ES-I3 (cell line): ENCODE measurements around the gene B3GALT6.

Experiments used
- H3K36me3 ChIP-seq: 2 replicates; pipeline ENCODE4 v1.6.1; 2013; ENCODE audit warnings: mild to moderate bottlenecking, low read length, control low read depth, moderate library complexity; ENCODE audit not compliant: insufficient read depth
- H3K4me1 ChIP-seq: 2 replicates; pipeline ENCODE4 v1.6.1; 2013; ENCODE audit warnings: mild to moderate bottlenecking, control low read depth, low read length; ENCODE audit not compliant: insufficient read depth
- H3K9ac ChIP-seq: 2 replicates; pipeline ENCODE4 v1.6.1; 2013; ENCODE audit warnings: low read depth, mild to moderate bottlenecking, low read length, moderate library complexity
- H3K9me3 ChIP-seq: 2 replicates; pipeline ENCODE4 v1.6.1; 2013; ENCODE audit warnings: mild to moderate bottlenecking, low read length, moderate library complexity; ENCODE audit not compliant: control insufficient read depth, insufficient read depth

The B3GALT6 gene

GRCh38 chr1:1218524-1219200 lies 13.4 kb upstream of the B3GALT6 start:
- peaks cover 6% of the 10 kb centered on the region; the same call in 1 of the 2 replicates for H3K36me3 ChIP-seq

GRCh38 chr1:1219341-1219740 lies 12.7 kb upstream of the B3GALT6 start:
- H3K36me3 ChIP-seq = peaks cover 6% of the 10 kb centered on the region; the same call in 1 of the 2 replicates
- H3K4me1 ChIP-seq = no peaks in the 10 kb centered on the region
- H3K9me3 ChIP-seq = no peaks in the 10 kb centered on the region
- no peak overlapping the region for H3K9ac ChIP-seq

More at GRCh38 chr1:1218524-1219200, 13.4 kb upstream of the B3GALT6 start:
- H3K9ac ChIP-seq = no peak overlapping the region
- no peaks in the 10 kb centered on the region for H3K4me1 ChIP-seq
- no peaks in the 10 kb centered on the region for H3K9me3 ChIP-seq

GRCh38 chr1:1220197-1220596 lies 11.8 kb upstream of the B3GALT6 start:
- Histone ChIP-seq H3K36me3 (peaks cover 6% of the 10 kb centered on the region; the same call in 1 of the 2 replicates), H3K9me3 (no peaks in the 10 kb centered on the region), H3K4me1 (no peaks in the 10 kb centered on the region), H3K9ac (no peak overlapping the region)

- H3K4me1 ChIP-seq = no peaks in the 10 kb centered on the region
- H3K9me3 ChIP-seq = no peaks in the 10 kb centered on the region
- peaks cover 6% of the 10 kb centered on the region; the same call in 1 of the 2 replicates for H3K36me3 ChIP-seq
- H3K9ac ChIP-seq = no peak overlapping the region
Measured at GRCh38 chr1:1221887-1222574, 10.0 kb upstream of the B3GALT6 start.

GRCh38 chr1:1222575-1223225 lies 9.3 kb upstream of the B3GALT6 start:
- Histone ChIP-seq H3K9me3 (no peaks in the 10 kb centered on the region), H3K9ac (no peak overlapping the region), H3K4me1 (no peaks in the 10 kb centered on the region), H3K36me3 (peaks cover 6% of the 10 kb centered on the region; the same call in 1 of the 2 replicates)

GRCh38 chr1:1223321-1223720 lies 8.7 kb upstream of the B3GALT6 start:
- peaks cover 6% of the 10 kb centered on the region; the same call in 1 of the 2 replicates for H3K36me3 ChIP-seq
- no peaks in the 10 kb centered on the region for H3K9me3 ChIP-seq
- H3K4me1 ChIP-seq = no peaks in the 10 kb centered on the region
- no peak overlapping the region for H3K9ac ChIP-seq

- H3K9me3 ChIP-seq = no peaks in the 10 kb centered on the region
- peaks cover 6% of the 10 kb centered on the region; the same call in 1 of the 2 replicates for H3K36me3 ChIP-seq
- no peak overlapping the region for H3K9ac ChIP-seq
- no peaks in the 10 kb centered on the region for H3K4me1 ChIP-seq
Measured at GRCh38 chr1:1223891-1224290, 8.1 kb upstream of the B3GALT6 start.

- Histone ChIP-seq H3K9ac (no peak overlapping the region), H3K9me3 (no peaks in the 10 kb centered on the region), H3K36me3 (peaks cover 6% of the 10 kb centered on the region; the same call in 1 of the 2 replicates), H3K4me1 (no peaks in the 10 kb centered on the region)
Measured at GRCh38 chr1:1225238-1225845, 6.7 kb upstream of the B3GALT6 start.

GRCh38 chr1:1225913-1226312 lies 6.1 kb upstream of the B3GALT6 start:
- no peaks in the 10 kb centered on the region for H3K4me1 ChIP-seq
- H3K9me3 ChIP-seq = no peaks in the 10 kb centered on the region
- H3K9ac ChIP-seq = no peak overlapping the region
- H3K36me3 ChIP-seq = peaks cover 6% of the 10 kb centered on the region; the same call in 1 of the 2 replicates

- H3K9ac ChIP-seq = no peak overlapping the region
- H3K9me3 ChIP-seq = no peaks in the 10 kb centered on the region
- H3K36me3 ChIP-seq = peaks cover 6% of the 10 kb centered on the region; the same call in 1 of the 2 replicates
- H3K4me1 ChIP-seq = no peaks in the 10 kb centered on the region
Measured at GRCh38 chr1:1226566-1227362, 5.3 kb upstream of the B3GALT6 start.

GRCh38 chr1:1227386-1227785 lies 4.7 kb upstream of the B3GALT6 start:
- H3K9ac ChIP-seq = no peak overlapping the region
- H3K36me3 ChIP-seq = peaks cover 4% of the 10 kb centered on the region; the same call in 1 of the 2 replicates
- no peaks in the 10 kb centered on the region for H3K9me3 ChIP-seq
- no peaks in the 10 kb centered on the region for H3K4me1 ChIP-seq

GRCh38 chr1:1228187-1228586 lies 3.9 kb upstream of the B3GALT6 start:
- no peaks in the 10 kb centered on the region for H3K36me3 ChIP-seq
- H3K4me1 ChIP-seq = no peaks in the 10 kb centered on the region
- no peaks in the 10 kb centered on the region for H3K9me3 ChIP-seq
- no peak overlapping the region for H3K9ac ChIP-seq

- no peaks in the 10 kb centered on the region for H3K9me3 ChIP-seq
- H3K36me3 ChIP-seq = no peaks in the 10 kb centered on the region
- no peak overlapping the region for H3K9ac ChIP-seq
- no peaks in the 10 kb centered on the region for H3K4me1 ChIP-seq
Measured at GRCh38 chr1:1228596-1229321, 3.3 kb upstream of the B3GALT6 start.
